Smooth muscle cell (in vitro differentiated cells): ENCODE measurements around the gene BRD1. TPM values are rescaled to one million over a fixed set of nuclear protein-coding genes. Genes with fewer than 3 reads are reported as not detected.

Experiments
- DNase-seq: peaks from one replicate; lab custom pipeline; 2025; ENCODE audit not compliant: unreplicated experiment; lab: John Stamatoyannopoulos, UW
- H2AFZ ChIP-seq: fragments of 200-600 bp; sonication (generic); 2 replicates; pipeline ENCODE4 v1.6.0; 2016; ENCODE audit warnings: antibody characterized with exemption, low read depth, mild to moderate bottlenecking
- H3F3A ChIP-seq: fragments of 200-600 bp; sonication (generic); 2 replicates; pipeline ENCODE4 v1.6.0; 2017; ENCODE audit warnings: antibody characterized with exemption, low read depth
- H3K27ac ChIP-seq: fragments of 200-600 bp; sonication (generic); 2 replicates; pipeline ENCODE4 v1.5.1; 2016; ENCODE audit warnings: low read depth, mild to moderate bottlenecking
- H3K27me3 ChIP-seq: fragments of 200-600 bp; sonication (generic); 2 replicates; pipeline ENCODE4 v1.6.1; 2016; ENCODE audit warnings: low read depth, mild to moderate bottlenecking
- H3K36me3 ChIP-seq: fragments of 200-600 bp; sonication (generic); 2 replicates; pipeline ENCODE4 v1.5.1; 2016; ENCODE audit warnings: low read depth
- H3K4me1 ChIP-seq: fragments of 200-600 bp; sonication (generic); 2 replicates; pipeline ENCODE4 v1.5.1; 2016; ENCODE audit warnings: low read depth
- H3K4me2 ChIP-seq: fragments of 200-600 bp; sonication (generic); 2 replicates; pipeline ENCODE4 v1.6.0; 2016; ENCODE audit warnings: mild to moderate bottlenecking
- H3K4me3 ChIP-seq: fragments of 200-600 bp; sonication (generic); 2 replicates; pipeline ENCODE4 v1.5.1; 2016; ENCODE audit warnings: mild to moderate bottlenecking
- H3K79me2 ChIP-seq: fragments of 200-600 bp; sonication (generic); 2 replicates; pipeline ENCODE4 v1.6.0; 2016; ENCODE audit warnings: low read depth, mild to moderate bottlenecking
- H3K9ac ChIP-seq: fragments of 200-600 bp; sonication (generic); 2 replicates; pipeline ENCODE4 v1.6.0; 2016; ENCODE audit warnings: low read depth
- H3K9me3 ChIP-seq: fragments of 200-600 bp; sonication (generic); replicated peaks from 2 replicates; pipeline ENCODE4 v1.5.1; 2016; ENCODE audit warnings: low read depth
- H4K20me1 ChIP-seq: fragments of 200-600 bp; sonication (generic); 2 replicates; pipeline ENCODE4 v1.6.0; 2016; ENCODE audit warnings: low read depth
- WGBS: methylation state at CpG from one replicate; pipeline ENCODE4 v1.1.7; 2016; ENCODE audit warnings: low lambda C conversion rate; 5-methylcytosine and 5-hydroxymethylcytosine counted together
- polyA plus RNA-seq: library from polyadenylated mRNA; unstranded; fragments of >200 nt; fragmentation: Nextera tagmentation; extraction: Ambion mirVana; gene quantifications from 2 replicates; pipeline ENCODE4 v1.2.1, GENCODE V29; 2016
- total RNA-seq: library from RNA; depleted of rRNA; stranded (reverse); fragments of >200 nt; gene quantifications from 2 replicates; pipeline ENCODE4 v1.2.3, GENCODE V29; 2014
- TF ChIP-seq, protein P1 (sequence below): fragments of 200-600 bp; sonication (generic); IDR thresholded peaks from 2 replicates; pipeline ENCODE4 v1.5.1; 2017; ENCODE audit warnings: borderline replicate concordance, mild to moderate bottlenecking, antibody characterized with exemption; ENCODE audit not compliant: insufficient read depth, poor library complexity, severe bottlenecking

Gene BRD1
- total and polyA plus RNA-seq, 2 experiments from 2014 or later: 15.0 to 20.5 TPM

GRCh38 chr22:49871482-49871881 is 43.8 kb upstream of the BRD1 start:
- no peak overlapping the region for H3K9ac ChIP-seq
- H3F3A ChIP-seq: no peaks in the 10 kb centered on the region
- H3K4me2 ChIP-seq: no peak overlapping the region
- H3K9me3 ChIP-seq: peaks cover 10% of the 10 kb centered on the region
- peaks cover 84% of the 10 kb centered on the region for H4K20me1 ChIP-seq
- DNase-seq: no peak
- H3K4me1 ChIP-seq: no peaks in the 10 kb centered on the region
- no peaks in the 10 kb centered on the region for H3K27me3 ChIP-seq
- peaks cover 100% of the 10 kb centered on the region for H3K79me2 ChIP-seq
- H3K4me3 ChIP-seq: no peak overlapping the region
- no peak overlapping the region for H2AFZ ChIP-seq
- peaks cover 7% of the 10 kb centered on the region for H3K36me3 ChIP-seq
- H3K27ac ChIP-seq: no peak overlapping the region
- 94% methylated on average over 4 of the region's 4 CpGs for WGBS
- TF ChIP-seq, protein P1, sequence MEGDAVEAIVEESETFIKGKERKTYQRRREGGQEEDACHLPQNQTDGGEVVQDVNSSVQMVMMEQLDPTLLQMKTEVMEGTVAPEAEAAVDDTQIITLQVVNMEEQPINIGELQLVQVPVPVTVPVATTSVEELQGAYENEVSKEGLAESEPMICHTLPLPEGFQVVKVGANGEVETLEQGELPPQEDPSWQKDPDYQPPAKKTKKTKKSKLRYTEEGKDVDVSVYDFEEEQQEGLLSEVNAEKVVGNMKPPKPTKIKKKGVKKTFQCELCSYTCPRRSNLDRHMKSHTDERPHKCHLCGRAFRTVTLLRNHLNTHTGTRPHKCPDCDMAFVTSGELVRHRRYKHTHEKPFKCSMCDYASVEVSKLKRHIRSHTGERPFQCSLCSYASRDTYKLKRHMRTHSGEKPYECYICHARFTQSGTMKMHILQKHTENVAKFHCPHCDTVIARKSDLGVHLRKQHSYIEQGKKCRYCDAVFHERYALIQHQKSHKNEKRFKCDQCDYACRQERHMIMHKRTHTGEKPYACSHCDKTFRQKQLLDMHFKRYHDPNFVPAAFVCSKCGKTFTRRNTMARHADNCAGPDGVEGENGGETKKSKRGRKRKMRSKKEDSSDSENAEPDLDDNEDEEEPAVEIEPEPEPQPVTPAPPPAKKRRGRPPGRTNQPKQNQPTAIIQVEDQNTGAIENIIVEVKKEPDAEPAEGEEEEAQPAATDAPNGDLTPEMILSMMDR: no peak

GRCh38 chr22:49869845-49870712 is 42.4 kb upstream of the BRD1 start:
- no peak overlapping the region for H3K4me3 ChIP-seq
- no peak overlapping the region for H3K9ac ChIP-seq
- H3K27me3 ChIP-seq: no peaks in the 10 kb centered on the region
- no peak overlapping the region for H3K4me2 ChIP-seq
- no peak for DNase-seq
- H3K36me3 ChIP-seq: peaks cover 15% of the 10 kb centered on the region
- no peak overlapping the region for H2AFZ ChIP-seq
- no peaks in the 10 kb centered on the region for H3F3A ChIP-seq
- TF ChIP-seq, protein P1: no peak
- peaks cover 77% of the 10 kb centered on the region for H4K20me1 ChIP-seq
- no peaks in the 10 kb centered on the region for H3K4me1 ChIP-seq
- H3K9me3 ChIP-seq: peaks cover 18% of the 10 kb centered on the region
- no peak overlapping the region for H3K27ac ChIP-seq
- WGBS: 89% methylated on average over 14 of the region's 14 CpGs
- peaks cover 100% of the 10 kb centered on the region for H3K79me2 ChIP-seq

DNA sequence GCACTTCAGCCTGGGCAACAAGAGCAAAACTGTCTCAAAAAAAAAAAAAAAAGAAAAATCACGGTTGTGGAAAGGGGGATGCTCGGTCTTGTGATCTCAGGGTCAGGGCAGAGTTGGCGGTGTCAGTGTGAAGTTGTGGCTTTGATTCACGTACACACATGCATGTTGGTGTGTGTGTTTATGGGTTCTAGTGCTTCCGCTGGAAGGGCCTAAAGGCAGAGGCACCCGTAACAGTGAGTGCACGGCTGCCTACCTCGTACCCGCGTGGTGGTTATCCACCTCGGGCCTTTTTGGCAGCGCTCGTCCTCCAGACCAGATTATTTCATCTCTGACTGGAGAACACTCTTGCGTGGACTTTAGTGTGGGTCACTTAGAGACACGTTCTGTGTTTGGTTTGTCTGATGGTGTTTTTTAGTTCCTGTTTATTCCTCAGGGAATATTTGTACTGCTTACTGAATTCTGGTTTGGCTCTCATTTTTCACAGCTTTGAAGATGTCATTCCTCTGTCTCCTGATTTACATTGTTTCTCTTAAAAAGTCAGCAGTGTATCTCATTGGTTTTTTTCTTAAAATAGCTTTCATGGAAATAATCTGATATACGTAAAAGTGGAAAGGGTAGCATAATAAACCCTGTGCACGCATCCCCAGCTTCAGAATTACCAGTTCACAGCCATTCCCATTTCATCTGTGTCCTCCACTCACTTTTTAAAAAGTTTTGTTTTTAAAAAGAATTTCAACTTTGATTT is 41.6 kb upstream of the BRD1 start:
- no peak overlapping the region for H2AFZ ChIP-seq
- peaks cover 74% of the 10 kb centered on the region for H4K20me1 ChIP-seq
- H3K4me3 ChIP-seq: no peak overlapping the region
- peaks cover 15% of the 10 kb centered on the region for H3K36me3 ChIP-seq
- no peak for DNase-seq
- peaks cover 98% of the 10 kb centered on the region for H3K79me2 ChIP-seq
- WGBS: 93% methylated on average over 17 of the region's 17 CpGs
- H3K9me3 ChIP-seq: peaks cover 18% of the 10 kb centered on the region
- H3K9ac ChIP-seq: no peak overlapping the region
- H3F3A ChIP-seq: no peaks in the 10 kb centered on the region
- no peak overlapping the region for H3K27ac ChIP-seq
- TF ChIP-seq, protein P1: no peak
- no peaks in the 10 kb centered on the region for H3K27me3 ChIP-seq
- H3K4me1 ChIP-seq: no peaks in the 10 kb centered on the region
- H3K4me2 ChIP-seq: no peak overlapping the region
